GM12878 (cell line): ENCODE measurements around the gene AGRN.

ENCODE experiments used
- ASH2L ChIP-seq: fragments of 300-600, 200-600 bp; sonication (generic); IDR thresholded peaks from 2 replicates; pipeline ENCODE4 v1.6.1; 2017; ENCODE audit warnings: low read depth, mild to moderate bottlenecking, borderline replicate concordance
- BCLAF1 ChIP-seq: fragments of 450-650 bp; IDR thresholded peaks from 2 replicates; pipeline ENCODE4 v1.6.1; 2017; ENCODE audit warnings: antibody characterized with exemption, mild to moderate bottlenecking, moderate library complexity
- CEBPB ChIP-seq, 2 experiments: fragments of 150-350 bp in 1 of 2; IDR thresholded peaks; 2 replicates each; pipeline ENCODE4 v1.6.1; 2012 to 2014; ENCODE audit warnings: low read depth in 2 of 2, low read length in 2 of 2, borderline replicate concordance in 1 of 2, inconsistent platforms in 1 of 2
- CTCF ChIP-seq, 3 experiments: IDR thresholded peaks in 2 of 3; conservative IDR thresholded peaks in 1 of 3; 2 replicates each; pipeline ENCODE4 v1.5.1; 2011; ENCODE audit warnings: low read depth in 3 of 3, low read length in 3 of 3, mild to moderate bottlenecking in 3 of 3, control low read depth in 2 of 3, moderate library complexity in 2 of 3, inconsistent platforms in 1 of 3, mixed read lengths in 1 of 3; ENCODE audit not compliant: control insufficient read depth in 2 of 3, insufficient read depth in 1 of 3; ENCODE audit errors: extremely low read depth in 1 of 3
- EP300 ChIP-seq, 2 experiments: fragments of 150-350 bp in 1 of 2; IDR thresholded peaks; 2 replicates each; pipeline ENCODE4 v1.6.1; 2011 to 2012; ENCODE audit warnings: low read depth in 2 of 2, low read length in 2 of 2, borderline replicate concordance in 1 of 2, improper control_type of control experiment in 1 of 2, inconsistent platforms in 1 of 2; ENCODE audit not compliant: control insufficient read depth in 1 of 2
- POLR2A ChIP-seq: IDR thresholded peaks from 2 replicates; pipeline ENCODE4 v1.6.1; 2011; ENCODE audit warnings: low read depth, mild to moderate bottlenecking, low read length
- POLR2AphosphoS2 ChIP-seq: IDR thresholded peaks from 2 replicates; pipeline ENCODE4 v1.6.1; 2011; ENCODE audit warnings: low read depth, mild to moderate bottlenecking, low read length, improper control_type of control experiment, moderate library complexity
- SIN3A ChIP-seq: IDR thresholded peaks from 2 replicates; pipeline ENCODE4 v1.6.1; 2012; ENCODE audit warnings: low read depth, low read length, improper control_type of control experiment
- SP1 ChIP-seq: IDR thresholded peaks from one replicate; pipeline ENCODE4 v1.6.1; 2011; ENCODE audit warnings: low read depth, low read length
- ZNF24 ChIP-seq: fragments of 450-650 bp; IDR thresholded peaks from 2 replicates; pipeline ENCODE4 v1.6.1; 2017; ENCODE audit warnings: antibody characterized with exemption, mild to moderate bottlenecking

DNA sequence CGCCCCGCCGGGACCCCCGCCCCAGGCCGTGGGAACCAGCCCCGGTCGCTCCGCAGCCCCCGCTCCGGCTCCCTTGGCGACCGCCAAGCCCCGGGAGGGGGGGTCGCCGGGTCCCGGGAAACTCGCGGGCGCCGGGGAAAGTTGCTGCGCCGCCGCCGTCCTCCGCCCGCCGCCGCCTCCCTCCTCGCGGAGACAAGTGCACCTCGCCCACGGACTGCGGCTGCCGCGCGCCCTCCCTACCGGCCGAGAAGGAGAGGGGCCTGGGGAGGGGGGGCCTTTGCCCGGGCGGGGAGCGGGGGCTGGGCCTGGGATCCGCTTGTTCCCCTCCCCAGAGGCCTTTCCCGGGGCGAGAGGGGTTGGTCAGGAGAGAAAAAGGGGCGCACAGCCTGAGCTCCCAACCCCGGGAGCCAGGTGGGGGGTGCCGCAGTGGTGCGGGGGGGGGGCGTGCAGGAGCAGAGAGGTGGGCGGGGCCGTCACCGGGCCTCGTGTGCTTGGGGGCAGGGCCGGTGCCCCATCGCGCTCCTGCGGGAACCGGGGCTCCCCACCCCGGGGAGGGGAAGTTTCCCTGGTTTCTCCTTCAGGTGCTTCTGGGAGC is 592 bp downstream of the AGRN start:
- TF ChIP-seq ZNF24 (no peak), ASH2L (no peak), CTCF (IDR thresholded peaks at IDR 0.05 in 2 of 3, conservative IDR thresholded peaks at IDR 0.05 in 1 of 3; ENCODE audit: control insufficient read depth in 2 of 3, extremely low read depth in 1 of 3, insufficient read depth in 1 of 3, low read depth in 3 of 3, low read length in 3 of 3) (no peak), BCLAF1 (no peak), POLR2A (no peak), SP1 (no peak), POLR2AphosphoS2 (no peak), SIN3A (no peak), CEBPB (IDR thresholded peaks at IDR 0.05; ENCODE audit: borderline replicate concordance in 1 of 2, low read depth in 2 of 2, low read length in 2 of 2) (no peak), EP300 (IDR thresholded peaks at IDR 0.05; ENCODE audit: borderline replicate concordance in 1 of 2, control insufficient read depth in 1 of 2, low read depth in 2 of 2, low read length in 2 of 2) (no peak)
